Ishikawa (cell line): Measurements from ENCODE around the gene GALM.

ENCODE experiments used
- CEBPB ChIP-seq: IDR thresholded peaks from 2 replicates; pipeline ENCODE4 v1.6.1; 2012
- CREB1 ChIP-seq: IDR thresholded peaks from 2 replicates; pipeline ENCODE4 v1.6.1; 2012; ENCODE audit warnings: low read depth
- EGR1 ChIP-seq: IDR thresholded peaks from 2 replicates; pipeline ENCODE4 v1.6.1; 2012
- EP300 ChIP-seq: IDR thresholded peaks from 2 replicates; pipeline ENCODE4 v1.6.1; 2012; ENCODE audit warnings: borderline replicate concordance
- NFIC ChIP-seq: IDR thresholded peaks from 2 replicates; pipeline ENCODE4 v1.6.1; 2012
- RAD21 ChIP-seq: IDR thresholded peaks from 2 replicates; pipeline ENCODE4 v1.6.1; 2012; ENCODE audit warnings: low read depth
- TAF1 ChIP-seq: IDR thresholded peaks from 2 replicates; pipeline ENCODE4 v1.6.1; 2012; ENCODE audit warnings: low read depth, mild to moderate bottlenecking
- TCF12 ChIP-seq: IDR thresholded peaks from 2 replicates; pipeline ENCODE4 v1.6.1; 2012; ENCODE audit warnings: low read depth
- ZBTB7A ChIP-seq: IDR thresholded peaks from 2 replicates; pipeline ENCODE4 v1.6.1; 2012; ENCODE audit warnings: low read depth
- TF ChIP-seq, protein P1 (sequence below): IDR thresholded peaks from 2 replicates; pipeline ENCODE4 v1.6.1; 2012
- TF ChIP-seq, protein P2 (sequence below): IDR thresholded peaks from 2 replicates; pipeline ENCODE4 v1.6.1; 2012

DNA sequence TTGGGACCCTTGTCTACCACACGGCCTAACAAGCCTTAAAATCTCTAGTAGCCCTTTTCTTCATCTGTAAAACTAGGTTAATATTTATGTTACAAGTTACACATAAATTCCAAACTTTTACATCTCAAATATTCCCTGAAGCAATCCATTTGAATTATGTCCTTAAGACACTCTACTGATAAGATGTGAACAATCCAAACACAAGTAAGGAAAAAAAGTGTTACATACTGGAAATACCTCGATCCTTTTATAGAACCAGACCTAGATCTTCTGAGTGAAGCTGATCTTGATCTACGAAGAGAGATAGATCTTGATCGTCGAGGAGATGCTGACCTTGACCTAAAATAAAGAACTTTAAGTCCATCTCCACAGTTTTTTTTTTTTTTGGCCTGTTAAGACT is 81.9 kb downstream of the GALM start:
- TF ChIP-seq, protein P1, sequence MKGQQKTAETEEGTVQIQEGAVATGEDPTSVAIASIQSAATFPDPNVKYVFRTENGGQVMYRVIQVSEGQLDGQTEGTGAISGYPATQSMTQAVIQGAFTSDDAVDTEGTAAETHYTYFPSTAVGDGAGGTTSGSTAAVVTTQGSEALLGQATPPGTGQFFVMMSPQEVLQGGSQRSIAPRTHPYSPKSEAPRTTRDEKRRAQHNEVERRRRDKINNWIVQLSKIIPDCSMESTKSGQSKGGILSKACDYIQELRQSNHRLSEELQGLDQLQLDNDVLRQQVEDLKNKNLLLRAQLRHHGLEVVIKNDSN: no peak
- TF ChIP-seq ZBTB7A: no peak
- TF ChIP-seq TAF1: no peak
- no peak for TF ChIP-seq RAD21
- TF ChIP-seq, protein P2, sequence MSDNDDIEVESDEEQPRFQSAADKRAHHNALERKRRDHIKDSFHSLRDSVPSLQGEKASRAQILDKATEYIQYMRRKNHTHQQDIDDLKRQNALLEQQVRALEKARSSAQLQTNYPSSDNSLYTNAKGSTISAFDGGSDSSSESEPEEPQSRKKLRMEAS: no peak
- TF ChIP-seq TCF12: no peak
- no peak for TF ChIP-seq NFIC
- no peak for TF ChIP-seq CEBPB
- TF ChIP-seq EGR1: no peak
- no peak for TF ChIP-seq EP300
- TF ChIP-seq CREB1: no peak
